GM18526 (cell line): ENCODE data around the gene VPS35L.

Experiments
- POLR2A ChIP-seq: IDR thresholded peaks from 3 replicates; pipeline ENCODE4 v1.6.1; 2011; ENCODE audit not compliant: insufficient read length; ENCODE audit errors: extremely low read depth

VPS35L gene

GRCh38 chr16:19717741-19718623, 162.5 kb downstream of the VPS35L start, which contains the start of the genes IQCK and KNOP1:
Gene IQCK (plus strand): TSS chr16:19718271. CDS start chr16:19718307, 36 bp downstream.
Gene KNOP1 (minus strand): TSS chr16:19718227. CDS start chr16:19715035, 3,192 bp downstream.
- peak; percentile 70 for TF ChIP-seq POLR2A

- TF ChIP-seq POLR2A: no peak
Observed at GRCh38 chr16:19718624-19718965, 163.1 kb downstream of the VPS35L start.

GRCh38 chr16:19722269-19722952, 166.9 kb downstream of the VPS35L start:
- TF ChIP-seq POLR2A: no peak

- no peak for TF ChIP-seq POLR2A
Observed at GRCh38 chr16:19722981-19723380, 167.5 kb downstream of the VPS35L start.

- no peak for TF ChIP-seq POLR2A
Observed at GRCh38 chr16:19728636-19728965, 173.1 kb downstream of the VPS35L start.

- TF ChIP-seq POLR2A: no peak
Observed at GRCh38 chr16:19733551-19733950, 178.0 kb downstream of the VPS35L start.

GRCh38 chr16:19735074-19735867, 179.8 kb downstream of the VPS35L start:
- no peak for TF ChIP-seq POLR2A

- no peak for TF ChIP-seq POLR2A
Observed at GRCh38 chr16:19737306-19738038, 182.0 kb downstream of the VPS35L start.

- no peak for TF ChIP-seq POLR2A
Observed at GRCh38 chr16:19741354-19741753, 185.9 kb downstream of the VPS35L start.

GRCh38 chr16:19743816-19744159, 188.3 kb downstream of the VPS35L start:
- TF ChIP-seq POLR2A: no peak

GRCh38 chr16:19744670-19745069, 189.2 kb downstream of the VPS35L start:
- no peak for TF ChIP-seq POLR2A

- TF ChIP-seq POLR2A: no peak
Observed at GRCh38 chr16:19745286-19746010, 189.9 kb downstream of the VPS35L start.

- TF ChIP-seq POLR2A: no peak
Observed at GRCh38 chr16:19746561-19746960, 191.1 kb downstream of the VPS35L start.

GRCh38 chr16:19748389-19749168, 193.1 kb downstream of the VPS35L start:
- no peak for TF ChIP-seq POLR2A
